ENCODE results near the gene TANGO6. TPM values are rescaled to one million over a fixed set of nuclear protein-coding genes. Genes with fewer than 3 reads are reported as not detected.
"Not testable (repeated sequence)": the region's sequence is repeated elsewhere in the genome, so short reads cannot be mapped to it uniquely, and the experiment has no call there.

The TANGO6 gene
- total RNA-seq, 2 donors from 2014 or later, result 9.6 to 15.3 TPM

GRCh38 chr16:68835970-68836369 is 7.4 kb upstream of the TANGO6 start:
- Histone ChIP-seq H3K4me3 (ENCODE audit: low read length) (no peak overlapping the region), H3K36me3 (ENCODE audit: control insufficient read depth, insufficient read depth, low read length) (no peaks in the 10 kb centered on the region), H3K27ac (ENCODE audit: low read depth, low read length) (no peak overlapping the region), H3K9me3 (ENCODE audit: control insufficient read depth, low read length) (no peaks in the 10 kb centered on the region), H3K9ac (ENCODE audit: extremely low read depth, low read length, poor library complexity, severe bottlenecking) (no peak overlapping the region), H3K27me3 (ENCODE audit: control insufficient read depth, insufficient read depth, low read length, poor library complexity, severe bottlenecking) (no peaks in the 10 kb centered on the region), H3K4me1 (ENCODE audit: control insufficient read depth, insufficient read depth, low read length) (no peaks in the 10 kb centered on the region)
- Mint-ChIP-seq H3K9me3 (no peaks in the 10 kb centered on the region), H3K27me3 (ENCODE audit: insufficient read depth) (no peaks in the 10 kb centered on the region), H3K27ac (no peak overlapping the region), H3K4me1 (no peaks in the 10 kb centered on the region), H3K4me3 (no peak overlapping the region), H3K36me3 (ENCODE audit: low read depth) (peaks cover 37% of the 10 kb centered on the region)
- no peak for TF ChIP-seq CTCF (conservative IDR thresholded peaks at IDR 0.05)
- WGBS, 2 experiments (ENCODE audit: insufficient coverage in 1 of 2, insufficient read length in 1 of 2), result 88 to 96% methylated on average over 4 to 5 of the region's 5 CpGs
- DNase-seq, result no peak

GRCh38 chr16:68839831-68840230 is 3.5 kb upstream of the TANGO6 start:
- Histone ChIP-seq H3K27ac (ENCODE audit: low read depth, low read length) (no peak overlapping the region), H3K4me1 (ENCODE audit: control insufficient read depth, insufficient read depth, low read length) (no peaks in the 10 kb centered on the region), H3K4me3 (ENCODE audit: low read length) (no peak overlapping the region), H3K36me3 (ENCODE audit: control insufficient read depth, insufficient read depth, low read length) (no peaks in the 10 kb centered on the region), H3K27me3 (ENCODE audit: control insufficient read depth, insufficient read depth, low read length, poor library complexity, severe bottlenecking) (no peaks in the 10 kb centered on the region), H3K9ac (ENCODE audit: extremely low read depth, low read length, poor library complexity, severe bottlenecking) (no peak overlapping the region), H3K9me3 (ENCODE audit: control insufficient read depth, low read length) (no peaks in the 10 kb centered on the region)
- H3K27ac Mint-ChIP-seq, result no peak overlapping the region
- H3K4me1 Mint-ChIP-seq, result peaks cover 6% of the 10 kb centered on the region
- no peaks in the 10 kb centered on the region for H3K27me3 Mint-ChIP-seq (ENCODE audit: insufficient read depth)
- TF ChIP-seq CTCF (conservative IDR thresholded peaks at IDR 0.05), result no peak
- H3K36me3 Mint-ChIP-seq (ENCODE audit: low read depth), result peaks cover 15% of the 10 kb centered on the region
- H3K9me3 Mint-ChIP-seq, result no peaks in the 10 kb centered on the region
- no peak for DNase-seq
- no peak overlapping the region for H3K4me3 Mint-ChIP-seq
- 97% methylated on average over 4 of the region's 4 CpGs; no CpG with 5 or more reads in 1 of the 2 experiments for WGBS, 2 experiments (ENCODE audit: insufficient coverage in 1 of 2, insufficient read length in 1 of 2)

DNA sequence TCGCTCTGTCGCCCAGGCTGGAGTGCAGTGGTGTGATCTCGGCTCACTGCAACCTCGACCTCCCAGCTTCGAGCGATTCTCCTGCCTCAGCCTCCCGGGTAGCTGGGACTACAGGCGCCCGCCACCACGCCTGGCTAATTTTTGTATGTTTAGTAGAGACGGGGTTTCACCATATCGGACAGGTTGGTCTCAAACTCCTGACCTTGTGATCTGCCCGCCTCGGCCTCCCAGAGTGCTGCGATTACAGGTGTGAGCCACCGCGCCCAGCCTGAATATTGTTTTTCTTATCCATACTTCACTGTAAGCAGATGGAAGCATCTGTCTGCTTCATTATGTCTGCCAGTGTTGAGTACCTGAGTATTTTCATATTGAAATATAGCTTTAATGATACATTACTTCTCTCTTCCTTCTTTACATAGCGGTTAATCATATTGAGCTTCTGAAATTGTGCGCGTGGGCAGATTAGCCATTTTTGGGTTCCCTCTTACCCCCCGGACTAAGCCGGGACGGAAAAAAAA is 308 bp upstream of the TANGO6 start:
- not testable (repeated sequence) for H3K9me3 Mint-ChIP-seq; H3K4me1 Mint-ChIP-seq; H3K36me3 ChIP-seq (ENCODE audit: control insufficient read depth, insufficient read depth, low read length); H3K4me1 ChIP-seq (ENCODE audit: control insufficient read depth, insufficient read depth, low read length); H3K27ac ChIP-seq (ENCODE audit: low read depth, low read length); H3K27me3 ChIP-seq (ENCODE audit: control insufficient read depth, insufficient read depth, low read length, poor library complexity, severe bottlenecking); H3K9me3 ChIP-seq (ENCODE audit: control insufficient read depth, low read length); DNase-seq; H3K27ac Mint-ChIP-seq; H3K27me3 Mint-ChIP-seq (ENCODE audit: insufficient read depth); H3K36me3 Mint-ChIP-seq (ENCODE audit: low read depth)
- WGBS, 2 experiments (ENCODE audit: insufficient coverage in 1 of 2, insufficient read length in 1 of 2), result 73 to 75% methylated on average over 17 to 23 of the region's 23 CpGs
- peak overlapping the region; percentile 74 for H3K4me3 Mint-ChIP-seq
- Histone ChIP-seq H3K9ac (ENCODE audit: extremely low read depth, low read length, poor library complexity, severe bottlenecking) (peak overlapping the region; percentile 62), H3K4me3 (ENCODE audit: low read length) (peak overlapping the region; percentile 89)

- Mint-ChIP-seq H3K27me3 (ENCODE audit: insufficient read depth) (no peaks in the 10 kb centered on the region), H3K9me3 (no peaks in the 10 kb centered on the region), H3K4me3 (peak overlapping the region; percentile 74), H3K4me1 (peaks cover 7% of the 10 kb centered on the region), H3K36me3 (ENCODE audit: low read depth) (no peaks in the 10 kb centered on the region), H3K27ac (peak overlapping the region; percentile 86)
- H3K27me3 ChIP-seq (ENCODE audit: control insufficient read depth, insufficient read depth, low read length, poor library complexity, severe bottlenecking), result no peaks in the 10 kb centered on the region
- WGBS, 2 experiments (ENCODE audit: insufficient coverage in 1 of 2, insufficient read length in 1 of 2), result 23% methylated on average over 2 to 6 of the region's 6 CpGs
- H3K27ac ChIP-seq (ENCODE audit: low read depth, low read length), result no peak overlapping the region
- H3K9me3 ChIP-seq (ENCODE audit: control insufficient read depth, low read length), result no peaks in the 10 kb centered on the region
- H3K36me3 ChIP-seq (ENCODE audit: control insufficient read depth, insufficient read depth, low read length), result no peaks in the 10 kb centered on the region
- peak overlapping the region; percentile 89 for H3K4me3 ChIP-seq (ENCODE audit: low read length)
- H3K4me1 ChIP-seq (ENCODE audit: control insufficient read depth, insufficient read depth, low read length), result no peaks in the 10 kb centered on the region
- no peak for TF ChIP-seq CTCF (conservative IDR thresholded peaks at IDR 0.05)
- no peak for DNase-seq
- H3K9ac ChIP-seq (ENCODE audit: extremely low read depth, low read length, poor library complexity, severe bottlenecking), result peak overlapping the region; percentile 62
These were observed 857 bp downstream of the TANGO6 start for GRCh38 chr16:68844211-68844564.
